HepG2 (cell line): Measurements from ENCODE around the gene GPHN. TPM values are rescaled to one million over a fixed set of nuclear protein-coding genes. Genes with fewer than 3 reads are reported as not detected.

ENCODE experiments used
- ATAC-seq: fragments of 200-7000 bp; cut with Tn5 transposase; 3 replicates; pipeline ENCODE4 v1.9.1; 2020; ENCODE audit warnings: mild to moderate bottlenecking, moderate library complexity
- BruUV-seq: library from RNA; stranded (reverse); fragments of 400-500 nt; replicated peaks from 2 replicates; lab custom pipeline; 2021; lab: Mats Ljungman, UMichigan
- CTCF ChIA-PET: fragments of 300-600 bp; formaldehyde crosslinking; extraction: SDS; loops from one replicate; lab custom pipeline; 2021; ENCODE audit warnings: low total read pairs, inconsistent platforms, low intra/inter-chr PET ratio; lab: Yijun Ruan, JAX
- POLR2A ChIA-PET: fragments of 350-600 bp; sonication (Branson Sonifier 250); formaldehyde crosslinking; loops from one replicate; lab custom pipeline; 2020; ENCODE audit warnings: antibody characterized with exemption, inconsistent platforms; lab: Yijun Ruan, JAX
- DNase-seq: peaks from one replicate; pipeline ENCODE4 v3.0.0-alpha.2; 2015; ENCODE audit warnings: low spot score
- FAIRE-seq: peaks from 3 replicates; lab custom pipeline; 2011; peaks lifted over from hg19 to GRCh38; lab: Jason Lieb, UNC
- H2AFZ ChIP-seq: one replicate; pipeline ENCODE4 v1.6.1; 2011; ENCODE audit warnings: low read length, inconsistent platforms
- H3K27ac ChIP-seq: fragments of 300-600 bp; 3 replicates; pipeline ENCODE4 v1.8.0; 2011; ENCODE audit warnings: mixed run types, mild to moderate bottlenecking, mixed read lengths, low read length, inconsistent platforms; ENCODE audit not compliant: insufficient read depth; ENCODE audit errors: extremely low read length
- H3K27me3 ChIP-seq, 2 experiments: fragments of 200-600 bp in 1 of 2; 2 replicates in 1 of 2; 3 replicates in 1 of 2; pipeline versions ENCODE4 v1.6.0 to v1.8.0; 2011; ENCODE audit warnings: low read length in 2 of 2, mild to moderate bottlenecking in 2 of 2, moderate library complexity in 2 of 2, inconsistent platforms in 1 of 2; ENCODE audit not compliant: insufficient read depth in 2 of 2, control insufficient read depth in 1 of 2
- H3K36me3 ChIP-seq, 2 experiments: fragments of 200-600 bp in 1 of 2; replicated peaks in 1 of 2; 2 replicates in 1 of 2; 3 replicates in 1 of 2; pipeline versions ENCODE4 v1.5.1 to v1.8.0; 2011; ENCODE audit warnings: low read length in 2 of 2, inconsistent platforms in 1 of 2; ENCODE audit not compliant: insufficient read depth in 2 of 2, control insufficient read depth in 1 of 2
- H3K4me1 ChIP-seq: 2 replicates; pipeline ENCODE4 v1.5.1; 2012; ENCODE audit warnings: low read length, inconsistent platforms; ENCODE audit not compliant: insufficient read depth
- H3K4me2 ChIP-seq: 2 replicates; pipeline ENCODE4 v1.6.0; 2011; ENCODE audit warnings: low read depth, low read length, inconsistent platforms
- H3K4me3 ChIP-seq, 3 experiments: fragments of 200-600 bp in 1 of 3; sonication (generic), shearing (Covaris generic) in 1 of 3; replicated peaks in 1 of 3; 2 replicates each; pipeline ENCODE4 v1.5.1; 2011 to 2016; ENCODE audit warnings: low read length in 3 of 3, inconsistent platforms in 2 of 3, low read depth in 2 of 3, mild to moderate bottlenecking in 2 of 3, control low read depth in 1 of 3, mixed read lengths in 1 of 3; ENCODE audit not compliant: insufficient read depth in 1 of 3
- H3K79me2 ChIP-seq: one replicate; pipeline ENCODE4 v1.6.1; 2011; ENCODE audit warnings: low read length, inconsistent platforms; ENCODE audit not compliant: insufficient read depth
- H3K9ac ChIP-seq: 2 replicates; pipeline ENCODE4 v1.6.0; 2011; ENCODE audit warnings: mild to moderate bottlenecking, low read depth, low read length, inconsistent platforms; ENCODE audit not compliant: insufficient read depth
- H3K9me3 ChIP-seq: 2 replicates; pipeline ENCODE4 v1.5.1; 2012; ENCODE audit warnings: mild to moderate bottlenecking, low read length
- H4K20me1 ChIP-seq: 2 replicates; pipeline ENCODE4 v1.6.0; 2011; ENCODE audit warnings: inconsistent platforms, mild to moderate bottlenecking, low read length, moderate library complexity; ENCODE audit not compliant: insufficient read depth
- MED8 ChIP-seq: sonication (generic); formaldehyde crosslinking; IDR thresholded peaks from 2 replicates; pipeline ENCODE4 v1.8.1; 2023; ENCODE audit warnings: mild to moderate bottlenecking, missing genetic modification reagents; ENCODE audit not compliant: insufficient replicate concordance
- MIER2 ChIP-seq: IDR thresholded peaks from 2 replicates; pipeline ENCODE4 v1.6.1; 2016; ENCODE audit warnings: missing biosample characterization, missing genetic modification reagents
- RAD51 ChIP-seq: fragments of 450-650 bp; IDR thresholded peaks from 2 replicates; pipeline ENCODE4 v1.6.1; 2016; ENCODE audit warnings: borderline replicate concordance
- SMARCC2 ChIP-seq: fragments of 450-650 bp; IDR thresholded peaks from 2 replicates; pipeline ENCODE4 v1.6.1; 2017; ENCODE audit warnings: antibody characterized with exemption, mild to moderate bottlenecking
- SNAPC2 ChIP-seq: sonication (generic); formaldehyde crosslinking; IDR thresholded peaks from 2 replicates; pipeline ENCODE4 v1.8.1; 2022; ENCODE audit warnings: mild to moderate bottlenecking, missing genetic modification reagents
- ZKSCAN5 ChIP-seq: sonication (generic); formaldehyde crosslinking; IDR thresholded peaks from 2 replicates; pipeline ENCODE4 v1.5.1; 2020; ENCODE audit warnings: mild to moderate bottlenecking, missing genetic modification reagents
- ZNF468 ChIP-seq: sonication (generic); formaldehyde crosslinking; IDR thresholded peaks from 2 replicates; pipeline ENCODE4 v1.8.0; 2022; ENCODE audit warnings: mild to moderate bottlenecking, moderate library complexity, missing genetic modification reagents
- WGBS: methylation state at CpG from one replicate; pipeline ENCODE4 v1.1.6; 2017; ENCODE audit warnings: low lambda C conversion rate; 5-methylcytosine and 5-hydroxymethylcytosine counted together
- in situ Hi-C: cut with HindIII; loops from 2 replicates; pipeline ENCODE4 v1.10.0; 2017; ENCODE audit warnings: low pct_unique_long_range_greater_than_20kb; ENCODE audit not compliant: extremely low pct_ligation_motif_present
- intact Hi-C: fragments of 100-400 bp; cut with micrococcal nuclease; formaldehyde crosslinking; loops from one replicate; pipeline ENCODE4 v1.10.0; 2022; ENCODE audit not compliant: unreplicated experiment
- polyA plus RNA-seq, 8 experiments: library from polyadenylated mRNA; depleted of rRNA in 3 of 8; stranded (reverse) in 7 of 8; unstranded in 1 of 8; fragments of >200 nt; fragmentation: Illumina TruSeq in 4 of 8; extraction: Trizol in 4 of 8; gene quantifications; 2 replicates each; pipeline versions ENCODE4 v1.2.1 to v1.2.3, GENCODE V29; 2011 to 2016; ENCODE audit warnings: low read depth in 4 of 8, missing spikeins in 1 of 8, mixed read lengths in 1 of 8; ENCODE audit not compliant: insufficient read depth in 1 of 8
- total RNA-seq, 5 experiments: library from RNA; depleted of rRNA; stranded (reverse); fragments of >200 nt; fragmentation: Illumina TruSeq; extraction: Trizol; gene quantifications; 2 replicates each; pipeline ENCODE4 v1.2.3, GENCODE V29; 2016; ENCODE audit warnings: low read depth in 1 of 5
- TF ChIP-seq, protein P1 (sequence below), 2 experiments: IDR thresholded peaks; 2 replicates each; pipeline ENCODE4 v1.6.1; 2011 to 2012; ENCODE audit warnings: low read length in 2 of 2, borderline replicate concordance in 1 of 2, low read depth in 1 of 2, mild to moderate bottlenecking in 1 of 2, moderate library complexity in 1 of 2
- TF ChIP-seq, protein P2 (sequence below): sonication (generic); formaldehyde crosslinking; IDR thresholded peaks from 2 replicates; pipeline ENCODE4 v1.5.0; 2020; ENCODE audit warnings: mild to moderate bottlenecking, missing genetic modification reagents, moderate library complexity

The GPHN gene
- total and polyA plus RNA-seq, 2 of the 13 experiments (the other 11 are each of a cell fraction or from before 2014, with no cell fraction given): 12.7 to 19.2 TPM

DNA sequence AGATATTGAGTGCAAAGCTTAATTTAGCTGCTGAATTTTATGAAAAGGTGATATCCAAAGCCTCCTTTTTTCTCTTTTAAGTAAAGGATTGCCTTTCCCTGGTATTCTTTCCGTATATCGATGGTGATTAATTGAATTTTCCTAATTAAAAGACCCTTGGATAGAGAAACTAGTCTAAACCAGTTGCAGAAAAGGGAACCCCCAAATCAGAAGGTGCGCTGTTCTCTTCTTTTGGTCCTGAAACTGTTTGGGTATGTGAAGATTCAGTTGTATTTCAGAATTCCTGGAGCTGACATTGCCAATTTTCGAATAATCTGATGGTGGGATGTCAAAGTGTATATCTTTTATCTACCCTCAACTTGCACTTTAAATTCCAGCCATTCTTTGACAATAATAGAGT, 1.9 kb downstream of the GPHN start:
- Histone ChIP-seq H3K36me3 (no peaks in the 10 kb centered on the region), H3K4me2 (peak overlapping the region; percentile 89), H3K27me3 (no peaks in the 10 kb centered on the region; a peak in 1 of 5 replicates), H3K9ac (peak overlapping the region; percentile 79), H2AFZ (no peak overlapping the region), H4K20me1 (peaks cover 21% of the 10 kb centered on the region; the same call in 1 of the 2 replicates), H3K4me1 (peaks cover 43% of the 10 kb centered on the region), H3K9me3 (no peaks in the 10 kb centered on the region), H3K27ac (no peak overlapping the region), H3K4me3 (peak overlapping the region; percentile 95 to 100 (median 99); a peak in 5 of 6 replicates), H3K79me2 (peaks cover 64% of the 10 kb centered on the region)
- DNase-seq (no peak), FAIRE-seq (no peak), ATAC-seq (no peak)
- TSS peak; percentile 45 for BruUV-seq
- no peak for TF ChIP-seq ZKSCAN5
- TF ChIP-seq MIER2 (CRISPR knock-in tag): peak; percentile 86; the same call in 1 of the 2 replicates
- TF ChIP-seq, protein P1, sequence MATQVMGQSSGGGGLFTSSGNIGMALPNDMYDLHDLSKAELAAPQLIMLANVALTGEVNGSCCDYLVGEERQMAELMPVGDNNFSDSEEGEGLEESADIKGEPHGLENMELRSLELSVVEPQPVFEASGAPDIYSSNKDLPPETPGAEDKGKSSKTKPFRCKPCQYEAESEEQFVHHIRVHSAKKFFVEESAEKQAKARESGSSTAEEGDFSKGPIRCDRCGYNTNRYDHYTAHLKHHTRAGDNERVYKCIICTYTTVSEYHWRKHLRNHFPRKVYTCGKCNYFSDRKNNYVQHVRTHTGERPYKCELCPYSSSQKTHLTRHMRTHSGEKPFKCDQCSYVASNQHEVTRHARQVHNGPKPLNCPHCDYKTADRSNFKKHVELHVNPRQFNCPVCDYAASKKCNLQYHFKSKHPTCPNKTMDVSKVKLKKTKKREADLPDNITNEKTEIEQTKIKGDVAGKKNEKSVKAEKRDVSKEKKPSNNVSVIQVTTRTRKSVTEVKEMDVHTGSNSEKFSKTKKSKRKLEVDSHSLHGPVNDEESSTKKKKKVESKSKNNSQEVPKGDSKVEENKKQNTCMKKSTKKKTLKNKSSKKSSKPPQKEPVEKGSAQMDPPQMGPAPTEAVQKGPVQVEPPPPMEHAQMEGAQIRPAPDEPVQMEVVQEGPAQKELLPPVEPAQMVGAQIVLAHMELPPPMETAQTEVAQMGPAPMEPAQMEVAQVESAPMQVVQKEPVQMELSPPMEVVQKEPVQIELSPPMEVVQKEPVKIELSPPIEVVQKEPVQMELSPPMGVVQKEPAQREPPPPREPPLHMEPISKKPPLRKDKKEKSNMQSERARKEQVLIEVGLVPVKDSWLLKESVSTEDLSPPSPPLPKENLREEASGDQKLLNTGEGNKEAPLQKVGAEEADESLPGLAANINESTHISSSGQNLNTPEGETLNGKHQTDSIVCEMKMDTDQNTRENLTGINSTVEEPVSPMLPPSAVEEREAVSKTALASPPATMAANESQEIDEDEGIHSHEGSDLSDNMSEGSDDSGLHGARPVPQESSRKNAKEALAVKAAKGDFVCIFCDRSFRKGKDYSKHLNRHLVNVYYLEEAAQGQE (IDR thresholded peaks at IDR 0.05; ENCODE audit: borderline replicate concordance in 1 of 2, low read depth in 1 of 2, low read length in 2 of 2): peak; percentile 24 to 90
- WGBS: 22% methylated on average over 4 of the region's 4 CpGs
- in situ Hi-C loops (no loop called here), intact Hi-C loops (no loop called here)
- CTCF ChIA-PET: no interaction called here
- POLR2A ChIA-PET: no interaction called here

DNA sequence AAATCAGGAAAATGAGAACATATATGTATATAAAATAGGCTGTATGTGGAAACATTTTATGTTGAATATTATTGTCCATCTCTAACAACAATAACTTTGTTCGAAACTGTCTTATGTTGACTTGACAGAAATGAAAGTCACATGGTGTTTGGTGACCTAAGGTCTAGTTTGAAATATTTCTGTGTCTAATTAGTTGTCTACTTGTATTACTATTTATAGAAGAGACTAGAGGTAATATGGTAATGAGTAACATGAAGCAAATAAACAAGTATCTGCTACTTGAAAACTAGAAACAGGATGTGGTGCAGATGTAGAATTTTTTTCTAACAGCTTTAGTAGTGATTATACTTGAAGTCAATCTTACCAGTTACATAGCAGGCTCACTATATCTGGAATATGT, 3.9 kb downstream of the GPHN start:
- ChIA-PET CTCF (no interaction called here), POLR2A (no interaction called here)
- Histone ChIP-seq H3K36me3 (no peaks in the 10 kb centered on the region), H4K20me1 (peaks cover 21% of the 10 kb centered on the region; the same call in 1 of the 2 replicates), H3K4me2 (no peak overlapping the region; the same call in 1 of the 2 replicates), H3K79me2 (peaks cover 81% of the 10 kb centered on the region), H3K27ac (no peak overlapping the region), H3K27me3 (no peaks in the 10 kb centered on the region; a peak in 1 of 5 replicates), H3K9ac (no peak overlapping the region), H3K4me3 (no peak overlapping the region), H3K4me1 (peaks cover 39% of the 10 kb centered on the region), H2AFZ (no peak overlapping the region), H3K9me3 (no peaks in the 10 kb centered on the region)
- 81% methylated on average over 1 of the region's 1 CpG for WGBS
- intact Hi-C loops (no loop called here), in situ Hi-C loops (no loop called here)
- DNase-seq: no peak
- BruUV-seq: TSS peak; percentile 4
- FAIRE-seq: no peak
- TF ChIP-seq ZNF468 (CRISPR knock-in tag) (no peak), SNAPC2 (no peak), MED8 (no peak), SMARCC2 (no peak), RAD51 (no peak)
- TF ChIP-seq, protein P2, sequence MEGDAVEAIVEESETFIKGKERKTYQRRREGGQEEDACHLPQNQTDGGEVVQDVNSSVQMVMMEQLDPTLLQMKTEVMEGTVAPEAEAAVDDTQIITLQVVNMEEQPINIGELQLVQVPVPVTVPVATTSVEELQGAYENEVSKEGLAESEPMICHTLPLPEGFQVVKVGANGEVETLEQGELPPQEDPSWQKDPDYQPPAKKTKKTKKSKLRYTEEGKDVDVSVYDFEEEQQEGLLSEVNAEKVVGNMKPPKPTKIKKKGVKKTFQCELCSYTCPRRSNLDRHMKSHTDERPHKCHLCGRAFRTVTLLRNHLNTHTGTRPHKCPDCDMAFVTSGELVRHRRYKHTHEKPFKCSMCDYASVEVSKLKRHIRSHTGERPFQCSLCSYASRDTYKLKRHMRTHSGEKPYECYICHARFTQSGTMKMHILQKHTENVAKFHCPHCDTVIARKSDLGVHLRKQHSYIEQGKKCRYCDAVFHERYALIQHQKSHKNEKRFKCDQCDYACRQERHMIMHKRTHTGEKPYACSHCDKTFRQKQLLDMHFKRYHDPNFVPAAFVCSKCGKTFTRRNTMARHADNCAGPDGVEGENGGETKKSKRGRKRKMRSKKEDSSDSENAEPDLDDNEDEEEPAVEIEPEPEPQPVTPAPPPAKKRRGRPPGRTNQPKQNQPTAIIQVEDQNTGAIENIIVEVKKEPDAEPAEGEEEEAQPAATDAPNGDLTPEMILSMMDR (CRISPR knock-in tag): no peak
- no peak for ATAC-seq
